ENCODE results near the gene KIF12.

GRCh38 chr9:114105236-114105635 is 6.1 kb upstream of the KIF12 start:
- no peak for TF ChIP-seq CTCF (IDR thresholded peaks at IDR 0.05; ENCODE audit: borderline replicate concordance, extremely low read depth, low read length, poor library complexity, severe bottlenecking)
- TF ChIP-seq EZH2 (IDR thresholded peaks at IDR 0.05; ENCODE audit: borderline replicate concordance, low read depth, low read length, severe bottlenecking) = no peak
